GM21526 (cell line): ENCODE measurements around the gene KIRREL3.

Source experiments
- ATAC-seq: cut with Tn5 transposase; IDR thresholded peaks from one replicate; pipeline ENCODE4 v1.9.1; 2021; ENCODE audit warnings: moderate library complexity; ENCODE audit not compliant: unreplicated experiment, low FRiP score

Gene KIRREL3

GRCh38 chr11:126880872-126881271 lies 119.7 kb downstream of the KIRREL3 start:
- ATAC-seq: no peak

- ATAC-seq: no peak
These were observed 121.1 kb downstream of the KIRREL3 start for GRCh38 chr11:126879516-126879915.

GRCh38 chr11:126878913-126879482 lies 121.6 kb downstream of the KIRREL3 start:
- ATAC-seq: no peak

GRCh38 chr11:126874831-126875230 lies 125.7 kb downstream of the KIRREL3 start:
- ATAC-seq: no peak

- ATAC-seq: no peak
These were observed 126.3 kb downstream of the KIRREL3 start for GRCh38 chr11:126874276-126874675.

- no peak for ATAC-seq
These were observed 128.8 kb downstream of the KIRREL3 start for GRCh38 chr11:126871792-126872191.

- no peak for ATAC-seq
These were observed 130.5 kb downstream of the KIRREL3 start for GRCh38 chr11:126870021-126870420.

GRCh38 chr11:126868741-126869140 lies 131.8 kb downstream of the KIRREL3 start:
- ATAC-seq: no peak

GRCh38 chr11:126864934-126865333 lies 135.6 kb downstream of the KIRREL3 start:
- no peak for ATAC-seq

GRCh38 chr11:126863294-126863997 lies 137.1 kb downstream of the KIRREL3 start:
- ATAC-seq: no peak

- ATAC-seq: no peak
These were observed 137.8 kb downstream of the KIRREL3 start for GRCh38 chr11:126862664-126863243.

GRCh38 chr11:126861796-126862459 lies 138.6 kb downstream of the KIRREL3 start:
- no peak for ATAC-seq

- ATAC-seq: no peak
These were observed 142.4 kb downstream of the KIRREL3 start for GRCh38 chr11:126857860-126858808.

GRCh38 chr11:126855536-126855935 lies 145.0 kb downstream of the KIRREL3 start:
- no peak for ATAC-seq

GRCh38 chr11:126853732-126854131 lies 146.8 kb downstream of the KIRREL3 start:
- ATAC-seq: no peak

- ATAC-seq: no peak
These were observed 155.8 kb downstream of the KIRREL3 start for GRCh38 chr11:126844789-126845188.

GRCh38 chr11:126843096-126843495 lies 157.5 kb downstream of the KIRREL3 start:
- no peak for ATAC-seq

- no peak for ATAC-seq
These were observed 158.6 kb downstream of the KIRREL3 start for GRCh38 chr11:126841999-126842398.

GRCh38 chr11:126840975-126841374 lies 159.6 kb downstream of the KIRREL3 start:
- no peak for ATAC-seq

GRCh38 chr11:126840201-126840886 lies 160.2 kb downstream of the KIRREL3 start:
- ATAC-seq: no peak
